ENCODE results near the gene RAP1GAP2.
"Not testable (repeated sequence)": the region's sequence is repeated elsewhere in the genome, so short reads cannot be mapped to it uniquely, and the experiment has no call there.

Gene RAP1GAP2

DNA sequence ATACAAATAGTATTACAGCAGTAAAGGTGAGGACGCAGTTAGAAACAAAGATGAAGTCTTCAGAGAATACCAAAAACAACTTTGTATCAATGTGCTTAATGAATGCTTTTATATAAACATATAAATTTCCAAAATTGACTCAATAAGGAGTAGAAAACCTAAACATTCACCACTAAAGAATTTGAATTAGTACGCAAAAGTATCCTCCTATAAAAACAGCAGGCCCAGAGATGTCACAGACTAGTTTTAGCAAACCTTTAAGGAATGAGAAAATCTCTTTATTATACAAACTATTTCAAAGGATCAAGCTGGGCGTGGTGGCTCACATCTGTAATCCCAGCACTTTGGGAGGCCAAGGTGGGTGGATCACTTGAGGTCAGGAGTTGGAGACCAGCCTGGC lies 180.9 kb downstream of the RAP1GAP2 start:
- Histone ChIP-seq H4K20me1 (peaks cover 23% of the 10 kb centered on the region), H3K36me3 (peaks cover 85% of the 10 kb centered on the region), H3K9ac (no peak overlapping the region), H3K4me1 (no peaks in the 10 kb centered on the region), H3K4me2 (no peak overlapping the region), H3K9me3 (no peaks in the 10 kb centered on the region), H3K4me3 (no peak overlapping the region), H3K27ac (no peak overlapping the region), H3K27me3 (no peaks in the 10 kb centered on the region)
- TF ChIP-seq Cebpa-rat (IDR thresholded peaks at IDR 0.05): no peak

DNA sequence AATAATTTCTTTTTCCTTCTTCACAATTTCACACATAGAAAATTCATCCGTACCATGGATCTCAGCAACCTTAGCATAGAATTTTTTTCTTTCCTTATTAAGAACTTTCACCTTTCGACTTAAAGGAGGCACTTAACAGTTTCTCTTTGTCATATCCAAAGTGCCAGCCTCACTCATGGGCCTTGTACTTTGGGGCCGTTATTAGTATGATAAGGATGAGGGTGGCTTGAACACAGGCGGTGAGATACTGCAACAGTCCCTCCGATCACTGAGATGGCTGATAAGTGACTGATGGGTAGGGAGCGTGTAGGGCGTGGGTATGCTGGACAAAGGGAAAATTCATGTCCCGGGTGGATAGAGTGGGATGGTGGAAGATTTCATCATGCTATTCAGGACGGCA lies 181.9 kb downstream of the RAP1GAP2 start:
- H3K27ac ChIP-seq: no peak overlapping the region

DNA sequence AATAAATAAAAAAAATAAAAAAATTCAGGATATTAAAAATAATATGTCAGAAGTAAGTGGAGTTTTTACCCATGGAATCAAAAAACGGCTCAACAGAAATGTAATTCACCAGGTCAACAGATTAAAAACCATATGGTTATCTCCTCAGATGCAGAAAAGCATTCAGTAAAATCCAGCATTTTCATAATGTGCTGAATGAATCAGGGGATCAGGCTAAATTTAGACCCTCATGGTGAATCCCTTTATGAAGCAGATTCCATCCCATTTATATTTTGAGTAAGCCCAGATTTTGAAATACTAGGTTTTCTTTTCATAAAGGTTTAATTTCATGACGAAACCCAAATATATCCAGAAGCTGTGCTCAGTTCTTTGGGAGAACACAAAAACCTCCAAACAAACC lies 182.8 kb downstream of the RAP1GAP2 start:
- no peaks in the 10 kb centered on the region for H3K9me3 ChIP-seq
- no peaks in the 10 kb centered on the region for H3K4me1 ChIP-seq
- no peak overlapping the region for H3K4me3 ChIP-seq
- peaks cover 86% of the 10 kb centered on the region for H3K36me3 ChIP-seq
- no peak overlapping the region for H3K4me2 ChIP-seq
- H4K20me1 ChIP-seq: peaks cover 23% of the 10 kb centered on the region
- no peak for TF ChIP-seq Cebpa-rat (IDR thresholded peaks at IDR 0.05)
- no peak overlapping the region for H3K9ac ChIP-seq
- no peaks in the 10 kb centered on the region for H3K27me3 ChIP-seq
- H3K27ac ChIP-seq: no peak overlapping the region

More for the DNA sequence above, 181.9 kb downstream of the RAP1GAP2 start:
- no peak for TF ChIP-seq Cebpa-rat (IDR thresholded peaks at IDR 0.05)
- Histone ChIP-seq H3K27me3 (no peaks in the 10 kb centered on the region), H3K9ac (no peak overlapping the region), H4K20me1 (peaks cover 23% of the 10 kb centered on the region), H3K36me3 (peaks cover 86% of the 10 kb centered on the region), H3K4me3 (no peak overlapping the region), H3K9me3 (no peaks in the 10 kb centered on the region), H3K4me2 (no peak overlapping the region), H3K4me1 (no peaks in the 10 kb centered on the region)

DNA sequence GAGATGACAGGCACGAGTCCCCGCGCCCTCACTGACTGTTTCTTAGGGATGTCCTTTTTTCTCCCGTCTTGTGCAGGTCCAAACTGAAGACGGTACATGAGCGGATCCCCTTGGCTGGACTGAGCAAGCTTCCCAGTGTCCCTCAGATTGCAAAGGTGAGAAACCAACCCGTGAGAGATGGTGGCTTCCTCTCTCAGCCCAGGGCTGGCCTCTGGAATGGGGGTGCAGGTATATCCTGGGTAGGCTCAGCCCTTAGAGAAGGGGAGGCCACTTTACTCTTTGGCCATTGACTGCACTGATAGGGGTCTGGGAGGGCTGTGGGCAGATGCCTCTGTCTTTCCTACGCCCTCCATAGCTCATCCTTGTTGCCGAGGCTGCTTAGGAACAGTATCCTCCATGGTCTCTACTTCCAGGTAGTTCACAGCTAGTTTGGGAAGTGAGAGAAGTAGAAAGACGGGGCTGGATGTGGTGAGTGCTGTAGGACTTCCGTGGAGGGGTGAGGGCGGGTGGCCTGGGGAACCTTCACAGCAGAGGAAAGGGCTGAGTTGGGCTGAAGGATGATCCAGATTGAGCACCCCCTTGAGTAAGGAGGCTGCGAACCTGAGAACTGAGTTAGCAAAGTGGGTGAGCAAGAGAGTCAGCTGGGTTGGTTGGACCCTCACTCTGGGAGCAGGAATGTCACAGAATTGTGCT lies 184.1 kb downstream of the RAP1GAP2 start:
- TF ChIP-seq Cebpa-rat (IDR thresholded peaks at IDR 0.05): no peak
- no peak overlapping the region for H3K4me3 ChIP-seq
- no peak overlapping the region for H3K27ac ChIP-seq
- no peaks in the 10 kb centered on the region for H3K9me3 ChIP-seq
- H4K20me1 ChIP-seq: peaks cover 21% of the 10 kb centered on the region
- H3K27me3 ChIP-seq: no peaks in the 10 kb centered on the region
- no peaks in the 10 kb centered on the region for H3K4me1 ChIP-seq
- H3K36me3 ChIP-seq: peaks cover 87% of the 10 kb centered on the region
- H3K9ac ChIP-seq: no peak overlapping the region
- no peak overlapping the region for H3K4me2 ChIP-seq

DNA sequence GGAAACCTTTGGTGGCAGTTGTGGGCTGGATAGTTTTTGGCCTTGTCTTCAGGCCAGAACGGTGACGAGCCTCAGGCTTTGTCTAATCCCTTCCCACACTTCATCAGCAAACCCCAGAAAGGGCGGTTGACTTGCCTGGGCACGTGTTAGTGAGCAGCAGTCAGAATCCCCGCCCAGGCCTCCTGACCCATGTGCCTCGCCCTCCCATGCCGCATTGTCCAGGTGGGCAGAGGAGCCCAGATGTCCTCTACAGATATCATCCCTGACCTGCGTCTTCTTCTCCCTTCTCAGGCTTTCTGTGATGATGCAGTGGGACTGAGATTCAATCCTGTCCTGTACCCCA lies 184.6 kb downstream of the RAP1GAP2 start:
- Histone ChIP-seq H3K4me3 (no peak overlapping the region), H3K4me1 (no peaks in the 10 kb centered on the region), H3K27ac (no peak overlapping the region), H3K4me2 (no peak overlapping the region), H3K27me3 (no peaks in the 10 kb centered on the region), H3K9me3 (no peaks in the 10 kb centered on the region), H3K36me3 (peaks cover 87% of the 10 kb centered on the region), H3K9ac (no peak overlapping the region), H4K20me1 (peaks cover 16% of the 10 kb centered on the region)
- TF ChIP-seq Cebpa-rat (IDR thresholded peaks at IDR 0.05): no peak

DNA sequence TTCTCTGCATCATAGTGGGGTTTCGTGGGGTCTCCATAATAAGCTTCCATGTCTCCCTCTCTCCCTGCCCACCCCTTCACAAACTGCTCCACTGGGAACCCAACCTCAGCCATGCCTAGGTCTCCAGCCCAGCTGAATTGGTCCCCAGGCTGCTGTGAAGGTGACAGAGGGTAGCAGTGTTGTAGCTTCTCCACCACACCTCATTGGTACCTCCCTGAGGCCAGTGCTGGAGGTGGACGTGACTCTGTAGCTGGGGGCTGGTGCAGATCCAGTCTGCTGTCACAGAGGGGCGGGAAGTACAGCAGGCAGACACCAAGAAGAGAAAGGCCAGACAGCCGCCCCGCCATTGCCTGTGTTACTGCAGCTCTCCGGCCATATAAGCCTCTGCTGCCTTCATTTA lies 185.1 kb downstream of the RAP1GAP2 start:
- TF ChIP-seq Cebpa-rat (IDR thresholded peaks at IDR 0.05): no peak
- no peaks in the 10 kb centered on the region for H3K27me3 ChIP-seq
- no peak overlapping the region for H3K4me3 ChIP-seq
- H3K4me2 ChIP-seq: no peak overlapping the region
- no peak overlapping the region for H3K27ac ChIP-seq
- H3K4me1 ChIP-seq: no peaks in the 10 kb centered on the region
- H3K36me3 ChIP-seq: peaks cover 89% of the 10 kb centered on the region
- peaks cover 11% of the 10 kb centered on the region; the same call in 1 of the 2 replicates for H4K20me1 ChIP-seq
- no peaks in the 10 kb centered on the region for H3K9me3 ChIP-seq
- no peak overlapping the region for H3K9ac ChIP-seq

DNA sequence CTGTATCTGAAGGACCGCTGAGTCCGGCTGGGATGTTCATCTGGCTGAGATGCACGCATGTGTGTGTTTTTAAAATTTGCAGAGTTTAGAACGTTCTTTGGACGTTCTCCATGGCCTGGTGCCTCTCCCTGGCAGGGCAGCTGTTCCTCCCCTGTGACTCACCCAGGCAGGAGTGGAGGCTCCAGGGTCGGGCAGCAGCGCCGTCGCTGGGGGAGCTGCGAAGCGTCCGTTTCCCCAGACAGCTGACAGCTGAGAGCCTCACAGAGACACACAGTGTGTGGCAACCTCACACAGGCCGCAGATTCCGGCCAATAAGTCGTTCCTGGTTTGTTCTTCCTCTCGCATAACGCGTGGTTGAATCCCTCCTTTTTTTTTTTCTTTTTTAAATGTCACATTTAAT lies 186.6 kb downstream of the RAP1GAP2 start:
- no peaks in the 10 kb centered on the region for H3K27me3 ChIP-seq
- no peak overlapping the region for H3K4me2 ChIP-seq
- H3K36me3 ChIP-seq: peaks cover 93% of the 10 kb centered on the region
- H3K9ac ChIP-seq: no peak overlapping the region
- peaks cover 11% of the 10 kb centered on the region; the same call in 1 of the 2 replicates for H4K20me1 ChIP-seq
- H3K9me3 ChIP-seq: no peaks in the 10 kb centered on the region
- no peak overlapping the region for H3K4me3 ChIP-seq
- no peak for TF ChIP-seq Cebpa-rat (IDR thresholded peaks at IDR 0.05)
- H3K27ac ChIP-seq: no peak overlapping the region
- no peaks in the 10 kb centered on the region for H3K4me1 ChIP-seq

DNA sequence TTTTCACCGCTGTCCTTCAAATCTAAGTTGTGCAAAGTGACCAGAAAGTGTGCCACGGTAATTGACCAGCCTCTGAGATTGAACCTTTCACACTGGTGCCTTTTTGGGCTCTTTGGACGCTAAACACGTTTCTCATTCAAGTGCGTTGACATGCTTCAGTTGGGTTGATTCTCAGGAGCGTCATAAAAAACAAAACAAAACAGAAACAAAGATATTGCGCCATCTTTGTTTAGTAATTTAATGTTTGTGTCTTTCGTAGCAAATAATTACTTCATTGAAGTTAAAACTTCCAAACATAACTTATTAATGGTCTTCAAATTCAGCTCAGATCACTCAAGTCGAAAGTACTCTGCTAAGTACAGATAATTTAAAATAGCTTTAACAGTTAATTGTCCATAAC lies 187.0 kb downstream of the RAP1GAP2 start:
- Histone ChIP-seq H3K27me3 (no peaks in the 10 kb centered on the region), H3K36me3 (peaks cover 93% of the 10 kb centered on the region), H3K4me1 (no peaks in the 10 kb centered on the region), H4K20me1 (peaks cover 11% of the 10 kb centered on the region; the same call in 1 of the 2 replicates), H3K4me3 (no peak overlapping the region), H3K9ac (no peak overlapping the region), H3K4me2 (no peak overlapping the region), H3K9me3 (no peaks in the 10 kb centered on the region), H3K27ac (no peak overlapping the region)
- peak; percentile 39; the same call in 1 of the 2 replicates for TF ChIP-seq Cebpa-rat (IDR thresholded peaks at IDR 0.05)

DNA sequence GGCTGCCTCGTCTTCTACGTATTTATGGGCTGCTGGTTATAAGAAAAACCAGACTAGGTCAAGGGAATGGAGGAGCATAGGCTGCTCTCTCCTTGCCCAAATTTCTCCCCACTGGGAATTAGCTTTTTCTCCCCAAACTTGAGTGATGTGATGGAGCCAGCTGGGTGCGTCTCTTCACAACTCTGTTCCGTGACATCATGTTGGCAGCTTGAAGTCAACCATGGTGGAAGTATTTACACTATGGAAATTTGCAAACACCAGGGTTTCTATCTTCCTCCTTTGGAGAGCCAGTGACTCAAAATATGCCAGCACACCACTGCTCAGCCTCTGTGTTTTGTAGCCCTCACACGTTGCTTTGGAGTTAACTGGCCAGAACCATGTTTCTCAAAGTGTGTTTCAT lies 189.1 kb downstream of the RAP1GAP2 start:
- no peaks in the 10 kb centered on the region for H3K27me3 ChIP-seq
- no peaks in the 10 kb centered on the region for H3K4me1 ChIP-seq
- no peak for TF ChIP-seq Cebpa-rat (IDR thresholded peaks at IDR 0.05)
- no peak overlapping the region for H3K9ac ChIP-seq
- no peaks in the 10 kb centered on the region for H3K9me3 ChIP-seq
- no peak overlapping the region for H3K27ac ChIP-seq
- H3K4me3 ChIP-seq: no peak overlapping the region
- H4K20me1 ChIP-seq: peaks cover 11% of the 10 kb centered on the region; the same call in 1 of the 2 replicates
- H3K36me3 ChIP-seq: peaks cover 100% of the 10 kb centered on the region
- no peak overlapping the region for H3K4me2 ChIP-seq

DNA sequence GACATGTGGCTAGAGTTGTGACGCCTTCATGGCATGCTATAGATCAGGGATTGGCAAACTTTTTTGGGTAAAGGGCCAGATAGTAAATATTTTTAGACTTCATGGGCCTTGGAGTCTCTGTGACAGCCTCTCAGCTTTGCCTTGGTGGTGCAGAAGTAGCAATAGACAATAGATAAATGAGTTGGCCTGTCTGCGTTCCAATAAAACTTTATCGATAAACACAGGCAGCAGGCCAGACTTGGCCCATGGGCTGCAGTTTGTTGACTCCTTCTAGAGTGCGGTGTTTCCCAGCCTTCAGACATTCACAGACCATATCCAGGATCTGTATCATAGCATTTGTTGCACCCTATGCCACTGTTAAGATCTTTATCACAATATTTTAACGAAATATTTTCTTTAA lies 190.7 kb downstream of the RAP1GAP2 start:
- peaks cover 100% of the 10 kb centered on the region for H3K36me3 ChIP-seq
- no peak overlapping the region for H3K4me2 ChIP-seq
- no peak overlapping the region for H3K27ac ChIP-seq
- no peak overlapping the region for H3K9ac ChIP-seq
- no peak overlapping the region for H3K4me3 ChIP-seq
- no peak for TF ChIP-seq Cebpa-rat (IDR thresholded peaks at IDR 0.05)
- no peaks in the 10 kb centered on the region for H3K27me3 ChIP-seq
- peaks cover under 1% of the 10 kb centered on the region; the same call in 1 of the 2 replicates for H4K20me1 ChIP-seq
- no peaks in the 10 kb centered on the region for H3K9me3 ChIP-seq
- H3K4me1 ChIP-seq: no peaks in the 10 kb centered on the region

DNA sequence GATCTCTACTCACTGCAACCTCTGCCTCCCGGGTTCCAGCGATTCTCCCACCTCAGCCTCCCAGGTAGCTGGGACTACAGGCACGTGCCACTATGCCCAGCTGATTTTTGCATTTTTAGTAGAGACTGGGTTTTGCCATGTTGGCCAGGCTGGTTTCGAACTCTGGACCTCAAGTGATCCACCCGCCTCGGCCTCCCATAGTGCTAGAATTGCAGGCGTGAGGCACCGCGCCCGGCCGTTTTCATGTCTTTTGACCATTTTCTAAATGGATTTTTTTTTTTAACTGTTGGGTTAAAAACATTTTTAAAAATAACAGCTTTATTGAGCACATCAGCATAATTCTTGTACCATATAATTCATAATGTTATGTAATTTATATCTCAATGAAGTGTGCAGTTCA lies 193.2 kb downstream of the RAP1GAP2 start:
- not testable (repeated sequence) for H3K4me3 ChIP-seq, H3K27ac ChIP-seq, H3K9me3 ChIP-seq, H3K27me3 ChIP-seq, H3K9ac ChIP-seq, H3K4me1 ChIP-seq, H3K4me2 ChIP-seq, H4K20me1 ChIP-seq
- peaks cover 100% of the 10 kb centered on the region for H3K36me3 ChIP-seq
